AG09309 (cell line): ENCODE data around the gene MAD1L1.
"Not testable (repeated sequence)": the region's sequence is repeated elsewhere in the genome, so short reads cannot be mapped to it uniquely, and the experiment has no call there.

Experiments used
- DNase-seq: peaks from one replicate; pipeline ENCODE4 v3.0.0-alpha.2; 2010; ENCODE audit warnings: low read depth
- H3K4me3 ChIP-seq: 2 replicates; pipeline ENCODE4 v1.5.1; 2011; ENCODE audit warnings: mild to moderate bottlenecking, low read depth, low read length, moderate library complexity; ENCODE audit not compliant: control insufficient read depth
- CTCF ChIP-seq: IDR thresholded peaks from 2 replicates; pipeline ENCODE4 v1.5.1; 2011; ENCODE audit warnings: mild to moderate bottlenecking, low read depth, low read length, inconsistent platforms; ENCODE audit not compliant: insufficient read depth, control insufficient read depth; ENCODE audit errors: missing control alignments

MAD1L1 gene

GRCh38 chr7:2000746-2001321 lies 231.9 kb downstream of the MAD1L1 start:
- no peak for TF ChIP-seq CTCF
- no peak for DNase-seq
- H3K4me3 ChIP-seq: no peak overlapping the region

- H3K4me3 ChIP-seq: no peak overlapping the region
- no peak for DNase-seq
- TF ChIP-seq CTCF: no peak
These were observed 232.5 kb downstream of the MAD1L1 start for GRCh38 chr7:2000153-2000687.

- H3K4me3 ChIP-seq: no peak overlapping the region
- no peak for DNase-seq
- TF ChIP-seq CTCF: no peak
These were observed 233.3 kb downstream of the MAD1L1 start for GRCh38 chr7:1999278-1999984.

GRCh38 chr7:1998146-1998545 lies 234.6 kb downstream of the MAD1L1 start:
- no peak for TF ChIP-seq CTCF

GRCh38 chr7:1997537-1998076 lies 235.1 kb downstream of the MAD1L1 start:
- H3K4me3 ChIP-seq: no peak overlapping the region
- no peak for DNase-seq
- TF ChIP-seq CTCF: no peak

More at GRCh38 chr7:1998146-1998545, 234.6 kb downstream of the MAD1L1 start:
- no peak overlapping the region for H3K4me3 ChIP-seq
- no peak for DNase-seq

- no peak for DNase-seq
- no peak overlapping the region for H3K4me3 ChIP-seq
- TF ChIP-seq CTCF: no peak
These were observed 235.9 kb downstream of the MAD1L1 start for GRCh38 chr7:1996816-1997215.

- H3K4me3 ChIP-seq: not testable (repeated sequence)
These were observed 236.8 kb downstream of the MAD1L1 start for GRCh38 chr7:1995911-1996420.

More at GRCh38 chr7:1995911-1996420, 236.8 kb downstream of the MAD1L1 start:
- DNase-seq: not testable (repeated sequence)
